Raji (cell line): Measurements from ENCODE around the gene BZW2.

ENCODE experiments used
- POLR2A ChIP-seq: IDR thresholded peaks from 2 replicates; pipeline ENCODE4 v1.6.1; 2011; ENCODE audit warnings: low read depth, low read length, control low read depth; ENCODE audit not compliant: insufficient read depth

Gene BZW2

GRCh38 chr7:16721541-16721940 is 75.6 kb downstream of the BZW2 start:
- TF ChIP-seq POLR2A = no peak

GRCh38 chr7:16724344-16724743 is 78.4 kb downstream of the BZW2 start:
- TF ChIP-seq POLR2A = no peak

- no peak for TF ChIP-seq POLR2A
Measured at GRCh38 chr7:16726189-16726588, 80.2 kb downstream of the BZW2 start.

GRCh38 chr7:16727736-16728135 is 81.8 kb downstream of the BZW2 start:
- no peak for TF ChIP-seq POLR2A

GRCh38 chr7:16728811-16729210 is 82.8 kb downstream of the BZW2 start:
- TF ChIP-seq POLR2A = no peak

- TF ChIP-seq POLR2A = no peak
Measured at GRCh38 chr7:16729541-16729940, 83.6 kb downstream of the BZW2 start.

GRCh38 chr7:16730937-16731336 is 85.0 kb downstream of the BZW2 start:
- no peak for TF ChIP-seq POLR2A

GRCh38 chr7:16732828-16733227 is 86.8 kb downstream of the BZW2 start:
- TF ChIP-seq POLR2A = no peak

GRCh38 chr7:16734148-16734726 is 88.3 kb downstream of the BZW2 start:
- TF ChIP-seq POLR2A = no peak

- no peak for TF ChIP-seq POLR2A
Measured at GRCh38 chr7:16735020-16735419, 89.0 kb downstream of the BZW2 start.

- no peak for TF ChIP-seq POLR2A
Measured at GRCh38 chr7:16738011-16738688, 92.2 kb downstream of the BZW2 start.

GRCh38 chr7:16739863-16740622 is 94.1 kb downstream of the BZW2 start:
- no peak for TF ChIP-seq POLR2A

GRCh38 chr7:16740623-16740953 is 94.6 kb downstream of the BZW2 start:
- no peak for TF ChIP-seq POLR2A

- no peak for TF ChIP-seq POLR2A
Measured at GRCh38 chr7:16740996-16741395, 95.0 kb downstream of the BZW2 start.

- TF ChIP-seq POLR2A = no peak
Measured at GRCh38 chr7:16741676-16742075, 95.7 kb downstream of the BZW2 start.

- no peak for TF ChIP-seq POLR2A
Measured at GRCh38 chr7:16742547-16742946, 96.6 kb downstream of the BZW2 start.
